Raji (cell line): Measurements from ENCODE around the gene CD160.

Experiments
- POLR2A ChIP-seq: IDR thresholded peaks from 2 replicates; pipeline ENCODE4 v1.6.1; 2011; ENCODE audit warnings: low read depth, low read length, control low read depth; ENCODE audit not compliant: insufficient read depth

The CD160 gene

DNA sequence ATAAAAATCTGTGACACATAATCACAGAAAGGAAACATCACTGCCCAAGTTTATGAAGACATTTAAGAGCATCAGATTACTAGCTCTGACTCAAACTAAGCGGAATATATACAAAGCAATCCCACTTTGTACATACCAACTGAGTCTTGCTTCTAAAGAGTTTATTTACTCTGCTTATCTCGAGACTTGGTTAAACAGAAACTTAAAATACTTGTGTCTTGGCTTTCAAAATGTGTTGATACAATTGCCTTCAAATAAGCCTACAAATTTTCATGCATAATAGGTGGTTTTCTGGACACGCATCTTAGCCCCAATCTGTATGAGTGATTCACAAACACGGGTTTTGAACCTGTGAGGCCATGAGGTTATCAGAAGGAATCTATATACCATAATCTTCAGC is 21.0 kb downstream of the CD160 start:
- no peak for TF ChIP-seq POLR2A

- no peak for TF ChIP-seq POLR2A
Observed at GRCh38 chr1:145747398-145748247, 28.3 kb downstream of the CD160 start.

DNA sequence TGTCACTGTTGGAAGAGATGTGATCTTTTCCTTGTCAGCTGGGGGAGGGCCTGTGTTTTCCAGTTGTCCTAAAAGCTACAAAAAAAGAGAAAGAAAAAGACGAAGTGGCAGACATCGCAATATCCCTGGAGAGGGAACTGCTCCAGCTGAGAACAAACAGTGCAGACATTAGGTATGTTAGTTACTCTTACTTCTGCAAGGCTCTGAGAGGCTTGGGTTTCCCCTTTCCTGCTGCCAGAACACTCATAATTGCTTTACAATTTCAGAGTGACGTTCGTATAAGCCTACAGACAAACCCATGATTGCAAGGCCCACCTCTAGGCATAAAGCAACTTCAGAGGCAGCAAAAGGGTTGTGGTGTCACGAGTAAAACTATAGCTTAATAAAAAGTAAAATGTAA is 31.1 kb downstream of the CD160 start:
- TF ChIP-seq POLR2A = no peak

- no peak for TF ChIP-seq POLR2A
Observed at GRCh38 chr1:145751491-145752037, 32.3 kb downstream of the CD160 start.

GRCh38 chr1:145757420-145757819 is 38.1 kb downstream of the CD160 start:
- TF ChIP-seq POLR2A = no peak

DNA sequence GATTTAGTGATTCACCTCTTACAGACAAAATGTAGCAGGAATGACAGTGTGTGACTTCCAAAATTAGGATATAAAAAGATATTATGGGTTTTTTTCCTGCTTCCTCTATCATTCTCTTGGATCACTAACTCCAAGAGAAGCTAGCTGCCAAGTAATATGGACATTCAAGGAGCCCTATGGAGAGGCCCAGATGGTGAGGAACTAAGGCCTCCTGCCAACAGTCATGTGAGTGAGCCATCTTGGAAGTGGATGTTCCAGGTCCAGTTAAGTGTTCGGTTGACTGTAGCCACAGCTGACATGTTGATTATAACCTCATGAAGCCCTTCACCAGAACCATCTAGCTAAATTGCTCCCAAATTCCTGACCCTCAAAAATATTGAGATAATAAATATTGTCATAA is 38.8 kb downstream of the CD160 start:
- TF ChIP-seq POLR2A = no peak

- TF ChIP-seq POLR2A = no peak
Observed at GRCh38 chr1:145758575-145758974, 39.3 kb downstream of the CD160 start.

GRCh38 chr1:145759721-145760120 is 40.4 kb downstream of the CD160 start:
- no peak for TF ChIP-seq POLR2A

GRCh38 chr1:145771056-145771455 is 51.8 kb downstream of the CD160 start:
- no peak for TF ChIP-seq POLR2A

- TF ChIP-seq POLR2A = no peak
Observed at GRCh38 chr1:145773423-145773822, 54.1 kb downstream of the CD160 start.

GRCh38 chr1:145777357-145778145 is 58.3 kb downstream of the CD160 start:
- TF ChIP-seq POLR2A = no peak

DNA sequence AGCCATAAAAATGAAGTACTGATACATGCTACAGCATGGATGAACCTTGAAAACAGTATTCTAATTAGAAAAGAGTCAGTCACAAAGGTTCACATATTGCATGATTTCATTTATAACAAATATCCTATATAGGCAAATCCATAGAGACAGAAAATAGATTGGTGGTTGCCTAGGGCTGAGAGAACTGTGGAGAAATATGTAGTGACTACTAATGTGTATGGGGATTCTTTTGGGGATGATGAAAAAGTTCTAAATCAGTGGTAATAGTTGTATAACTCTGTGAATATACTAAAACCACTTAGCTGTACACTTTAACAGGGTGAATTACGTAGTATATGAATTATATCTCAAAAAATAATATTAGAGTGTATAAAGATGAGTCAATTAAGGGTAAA is 58.8 kb downstream of the CD160 start:
- TF ChIP-seq POLR2A = no peak

GRCh38 chr1:145782272-145783099 is 63.2 kb downstream of the CD160 start:
- TF ChIP-seq POLR2A = no peak

DNA sequence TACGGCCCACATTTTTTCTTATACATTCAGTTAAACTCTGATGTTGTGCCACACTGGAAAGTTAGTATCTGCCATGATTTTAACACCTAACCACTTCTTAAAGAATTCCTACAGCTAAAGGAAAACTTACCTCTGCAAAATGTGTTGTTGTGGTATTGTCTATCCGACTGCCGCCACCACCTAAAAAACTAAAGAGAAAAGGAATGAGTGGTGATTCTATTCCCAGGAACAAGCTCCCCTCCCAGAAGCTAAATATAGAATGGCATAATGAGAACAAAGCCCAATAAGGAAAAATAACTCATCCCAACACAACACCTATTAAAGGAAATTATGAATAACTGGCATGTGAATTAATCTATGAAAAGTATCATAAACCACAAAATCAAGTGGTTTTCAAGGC is 65.1 kb downstream of the CD160 start:
- no peak for TF ChIP-seq POLR2A

DNA sequence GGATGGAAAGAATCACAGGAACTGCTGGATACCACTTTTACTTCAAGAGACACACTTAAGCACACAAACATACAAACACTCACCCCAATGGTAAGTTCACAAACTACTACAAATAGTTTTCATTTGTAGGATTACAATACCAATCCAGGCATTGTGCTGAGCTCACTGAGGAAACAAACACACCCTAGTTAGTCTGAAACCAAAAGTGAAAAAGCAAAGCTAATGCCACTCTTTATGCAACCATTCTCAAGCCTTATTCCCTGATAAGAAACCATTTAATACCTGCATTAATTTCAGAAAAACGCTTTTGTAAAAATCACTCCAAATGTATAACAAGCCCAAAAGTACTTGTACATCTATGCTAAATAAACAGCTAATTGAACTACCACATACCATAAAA is 66.2 kb downstream of the CD160 start:
- no peak for TF ChIP-seq POLR2A

DNA sequence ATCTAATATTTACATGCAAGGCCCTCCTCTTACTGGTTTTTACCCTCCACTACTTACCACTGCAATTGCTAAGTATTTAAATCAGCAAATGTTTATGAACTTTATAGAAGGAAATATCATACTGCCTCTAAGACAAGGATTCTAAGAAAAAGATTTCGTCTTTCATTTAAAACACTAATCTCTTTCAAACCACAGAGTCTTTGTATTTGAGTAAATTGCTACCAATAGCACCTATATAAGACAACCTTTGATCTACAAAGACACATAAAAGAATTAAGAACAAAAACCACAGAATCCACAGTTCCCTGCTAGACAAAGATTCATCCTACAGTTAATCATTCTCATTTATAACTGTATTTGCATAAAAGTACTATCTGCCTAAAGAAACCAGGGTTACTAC is 67.0 kb downstream of the CD160 start:
- no peak for TF ChIP-seq POLR2A

DNA sequence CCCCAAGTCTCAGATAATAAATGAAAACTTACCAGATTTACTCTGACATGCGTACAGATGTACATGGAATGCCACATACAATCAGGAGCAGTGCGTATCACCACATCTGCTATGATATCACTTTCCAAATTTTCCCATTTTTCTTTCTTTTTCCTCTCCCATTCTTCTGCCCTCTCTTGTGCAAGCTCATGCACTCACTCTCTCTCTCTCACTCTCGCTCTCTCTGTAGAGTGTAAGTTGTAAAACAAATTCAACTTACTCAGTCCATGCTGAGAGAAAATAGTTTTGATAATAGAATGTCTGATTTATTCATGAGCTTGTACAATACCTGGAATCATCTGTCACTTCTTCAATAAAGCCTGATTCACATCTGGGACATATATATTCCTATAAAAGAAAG is 69.3 kb downstream of the CD160 start:
- no peak for TF ChIP-seq POLR2A
